PFSK-1 (cell line): ENCODE data around the gene FAIM2.

Experiments used
- FOXP2 ChIP-seq: optimal IDR thresholded peaks from 2 replicates; pipeline ENCODE3; 2011; ENCODE audit warnings: borderline replicate concordance, control low read depth, inconsistent platforms; ENCODE audit not compliant: insufficient read depth; ENCODE audit errors: extremely low read length, extremely low read depth
- POLR2AphosphoS5 ChIP-seq: IDR thresholded peaks from 2 replicates; pipeline ENCODE4 v1.6.1; 2012; ENCODE audit warnings: low read depth, mild to moderate bottlenecking, control low read depth, low read length, moderate library complexity
- SIN3A ChIP-seq: IDR thresholded peaks from 2 replicates; pipeline ENCODE4 v1.6.1; 2012; ENCODE audit warnings: mild to moderate bottlenecking, low read length, moderate library complexity, borderline replicate concordance; ENCODE audit not compliant: insufficient read depth
- TAF1 ChIP-seq: IDR thresholded peaks from 2 replicates; pipeline ENCODE4 v1.6.1; 2012; ENCODE audit warnings: low read length, control low read depth, borderline replicate concordance; ENCODE audit not compliant: insufficient read depth
- TF ChIP-seq, protein P1 (sequence below), 2 experiments: IDR thresholded peaks; 2 replicates each; pipeline versions ENCODE4 v1.6.1 to v1.8.0; 2011 to 2012; ENCODE audit warnings: low read depth in 2 of 2, low read length in 2 of 2, control low read depth in 1 of 2, inconsistent platforms in 1 of 2, mild to moderate bottlenecking in 1 of 2, moderate library complexity in 1 of 2; ENCODE audit not compliant: insufficient read depth in 1 of 2

DNA sequence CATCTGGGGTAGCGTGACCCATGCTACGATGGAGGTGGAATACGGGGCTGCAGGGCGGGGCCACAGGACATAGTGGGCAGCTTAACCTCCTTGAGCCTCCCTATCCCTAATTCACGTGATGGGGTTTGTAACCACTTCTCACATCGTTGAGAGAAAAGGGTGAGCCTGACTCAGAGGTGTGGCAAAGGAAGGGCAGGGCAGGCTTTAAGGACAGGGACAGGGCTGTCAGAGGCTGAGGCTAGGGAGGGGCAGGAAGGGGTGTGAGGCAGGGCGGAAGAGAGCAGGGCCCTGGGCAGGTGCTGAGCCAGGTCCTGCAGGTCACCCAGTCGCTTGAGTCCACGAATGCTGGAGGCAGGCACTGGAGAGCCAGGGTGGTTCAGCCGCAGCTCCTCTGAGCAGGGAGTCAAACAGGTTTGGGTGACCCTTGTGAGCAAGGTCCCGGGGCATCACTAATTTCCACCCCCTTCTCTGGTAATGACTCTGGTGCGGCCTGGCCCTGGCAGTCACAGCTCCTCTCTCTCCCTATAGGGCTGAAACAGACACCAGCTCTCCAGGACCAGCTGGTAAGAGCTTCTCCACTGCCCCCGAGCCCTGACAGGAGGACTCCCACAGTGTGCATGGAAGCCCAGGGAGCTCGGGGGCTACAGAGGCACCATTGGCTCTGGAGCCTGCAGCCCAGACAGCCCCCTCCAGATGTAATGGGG is 39.4 kb upstream of the FAIM2 start:
- TF ChIP-seq SIN3A = no peak
- no peak for TF ChIP-seq TAF1
- no peak for TF ChIP-seq POLR2AphosphoS5
- TF ChIP-seq, protein P1, sequence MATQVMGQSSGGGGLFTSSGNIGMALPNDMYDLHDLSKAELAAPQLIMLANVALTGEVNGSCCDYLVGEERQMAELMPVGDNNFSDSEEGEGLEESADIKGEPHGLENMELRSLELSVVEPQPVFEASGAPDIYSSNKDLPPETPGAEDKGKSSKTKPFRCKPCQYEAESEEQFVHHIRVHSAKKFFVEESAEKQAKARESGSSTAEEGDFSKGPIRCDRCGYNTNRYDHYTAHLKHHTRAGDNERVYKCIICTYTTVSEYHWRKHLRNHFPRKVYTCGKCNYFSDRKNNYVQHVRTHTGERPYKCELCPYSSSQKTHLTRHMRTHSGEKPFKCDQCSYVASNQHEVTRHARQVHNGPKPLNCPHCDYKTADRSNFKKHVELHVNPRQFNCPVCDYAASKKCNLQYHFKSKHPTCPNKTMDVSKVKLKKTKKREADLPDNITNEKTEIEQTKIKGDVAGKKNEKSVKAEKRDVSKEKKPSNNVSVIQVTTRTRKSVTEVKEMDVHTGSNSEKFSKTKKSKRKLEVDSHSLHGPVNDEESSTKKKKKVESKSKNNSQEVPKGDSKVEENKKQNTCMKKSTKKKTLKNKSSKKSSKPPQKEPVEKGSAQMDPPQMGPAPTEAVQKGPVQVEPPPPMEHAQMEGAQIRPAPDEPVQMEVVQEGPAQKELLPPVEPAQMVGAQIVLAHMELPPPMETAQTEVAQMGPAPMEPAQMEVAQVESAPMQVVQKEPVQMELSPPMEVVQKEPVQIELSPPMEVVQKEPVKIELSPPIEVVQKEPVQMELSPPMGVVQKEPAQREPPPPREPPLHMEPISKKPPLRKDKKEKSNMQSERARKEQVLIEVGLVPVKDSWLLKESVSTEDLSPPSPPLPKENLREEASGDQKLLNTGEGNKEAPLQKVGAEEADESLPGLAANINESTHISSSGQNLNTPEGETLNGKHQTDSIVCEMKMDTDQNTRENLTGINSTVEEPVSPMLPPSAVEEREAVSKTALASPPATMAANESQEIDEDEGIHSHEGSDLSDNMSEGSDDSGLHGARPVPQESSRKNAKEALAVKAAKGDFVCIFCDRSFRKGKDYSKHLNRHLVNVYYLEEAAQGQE (IDR thresholded peaks at IDR 0.05; ENCODE audit: insufficient read depth in 1 of 2, low read depth in 2 of 2, low read length in 2 of 2) = no peak
- no peak for TF ChIP-seq FOXP2
